NB4 (cell line): ENCODE data around the gene POLR2H.

Experiments
- DNase-seq: peaks from one replicate; pipeline ENCODE4 v3.0.0; 2010; ENCODE audit warnings: low read depth
- H3K4me3 ChIP-seq: one replicate; pipeline ENCODE4 v1.5.1; 2011; ENCODE audit warnings: mild to moderate bottlenecking, low read depth, low read length, moderate library complexity
- MYC ChIP-seq: IDR thresholded peaks from 2 replicates; pipeline ENCODE4 v1.6.1; 2011; ENCODE audit warnings: low read depth, low read length
- POLR2A ChIP-seq: IDR thresholded peaks from 2 replicates; pipeline ENCODE4 v1.6.1; 2011; ENCODE audit warnings: mild to moderate bottlenecking; ENCODE audit not compliant: insufficient read length; ENCODE audit errors: extremely low read depth
- TF ChIP-seq, protein P1 (sequence below): IDR thresholded peaks from one replicate; pipeline ENCODE4 v1.5.1; 2012; ENCODE audit warnings: low read depth, low read length
- TF ChIP-seq, protein P2 (sequence below): IDR thresholded peaks from 2 replicates; pipeline ENCODE4 v1.6.1; 2011; ENCODE audit warnings: low read depth, low read length

POLR2H gene

DNA sequence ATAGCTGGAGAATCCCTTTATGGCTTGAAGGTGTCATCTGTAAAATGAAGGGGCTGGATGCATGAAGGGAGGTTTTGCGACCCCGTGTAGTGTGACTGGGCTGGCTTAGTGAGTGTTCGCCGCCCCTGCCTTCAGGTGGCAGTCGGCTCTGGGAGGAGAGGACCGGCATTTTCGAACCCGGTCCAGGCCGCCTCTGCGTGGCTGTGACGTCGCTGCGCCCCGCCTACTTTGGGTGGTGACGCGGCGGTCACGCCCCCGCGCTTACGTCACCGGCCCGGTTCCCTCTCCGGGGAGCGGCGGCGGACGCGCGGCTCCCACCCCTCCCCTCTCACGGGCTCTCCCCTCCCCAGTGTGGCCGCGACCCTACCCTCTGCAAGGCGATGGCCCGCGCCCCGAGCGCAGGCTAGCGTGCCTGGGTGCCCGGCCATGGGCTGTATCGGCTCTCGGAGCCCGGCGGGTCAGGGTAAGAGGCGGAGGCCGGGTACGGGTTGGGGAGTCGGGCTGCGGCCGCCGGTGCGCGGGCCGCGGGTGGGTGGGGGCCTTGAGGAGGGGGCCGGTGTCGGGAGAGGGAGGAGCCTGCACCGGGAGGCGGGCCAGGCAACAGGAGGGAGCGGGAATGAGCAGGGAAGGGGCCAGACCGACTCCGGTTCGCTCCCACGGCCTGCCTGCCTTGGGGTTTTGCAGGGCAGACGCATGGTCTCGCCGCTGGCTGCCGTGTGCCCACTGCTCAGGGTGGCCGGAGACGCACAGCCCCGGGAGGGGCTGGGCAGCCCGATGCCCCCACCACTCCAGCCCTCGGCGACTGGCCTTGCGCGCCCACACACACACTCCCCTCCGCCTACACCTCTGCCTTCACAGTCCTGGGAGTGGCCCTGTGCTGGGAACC lies 25.6 kb upstream of the POLR2H start:
- TF ChIP-seq POLR2A: peak; percentile 33
- TF ChIP-seq, protein P1, sequence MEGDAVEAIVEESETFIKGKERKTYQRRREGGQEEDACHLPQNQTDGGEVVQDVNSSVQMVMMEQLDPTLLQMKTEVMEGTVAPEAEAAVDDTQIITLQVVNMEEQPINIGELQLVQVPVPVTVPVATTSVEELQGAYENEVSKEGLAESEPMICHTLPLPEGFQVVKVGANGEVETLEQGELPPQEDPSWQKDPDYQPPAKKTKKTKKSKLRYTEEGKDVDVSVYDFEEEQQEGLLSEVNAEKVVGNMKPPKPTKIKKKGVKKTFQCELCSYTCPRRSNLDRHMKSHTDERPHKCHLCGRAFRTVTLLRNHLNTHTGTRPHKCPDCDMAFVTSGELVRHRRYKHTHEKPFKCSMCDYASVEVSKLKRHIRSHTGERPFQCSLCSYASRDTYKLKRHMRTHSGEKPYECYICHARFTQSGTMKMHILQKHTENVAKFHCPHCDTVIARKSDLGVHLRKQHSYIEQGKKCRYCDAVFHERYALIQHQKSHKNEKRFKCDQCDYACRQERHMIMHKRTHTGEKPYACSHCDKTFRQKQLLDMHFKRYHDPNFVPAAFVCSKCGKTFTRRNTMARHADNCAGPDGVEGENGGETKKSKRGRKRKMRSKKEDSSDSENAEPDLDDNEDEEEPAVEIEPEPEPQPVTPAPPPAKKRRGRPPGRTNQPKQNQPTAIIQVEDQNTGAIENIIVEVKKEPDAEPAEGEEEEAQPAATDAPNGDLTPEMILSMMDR: no peak
- no peak overlapping the region for H3K4me3 ChIP-seq
- DNase-seq: peak; percentile 34

DNA sequence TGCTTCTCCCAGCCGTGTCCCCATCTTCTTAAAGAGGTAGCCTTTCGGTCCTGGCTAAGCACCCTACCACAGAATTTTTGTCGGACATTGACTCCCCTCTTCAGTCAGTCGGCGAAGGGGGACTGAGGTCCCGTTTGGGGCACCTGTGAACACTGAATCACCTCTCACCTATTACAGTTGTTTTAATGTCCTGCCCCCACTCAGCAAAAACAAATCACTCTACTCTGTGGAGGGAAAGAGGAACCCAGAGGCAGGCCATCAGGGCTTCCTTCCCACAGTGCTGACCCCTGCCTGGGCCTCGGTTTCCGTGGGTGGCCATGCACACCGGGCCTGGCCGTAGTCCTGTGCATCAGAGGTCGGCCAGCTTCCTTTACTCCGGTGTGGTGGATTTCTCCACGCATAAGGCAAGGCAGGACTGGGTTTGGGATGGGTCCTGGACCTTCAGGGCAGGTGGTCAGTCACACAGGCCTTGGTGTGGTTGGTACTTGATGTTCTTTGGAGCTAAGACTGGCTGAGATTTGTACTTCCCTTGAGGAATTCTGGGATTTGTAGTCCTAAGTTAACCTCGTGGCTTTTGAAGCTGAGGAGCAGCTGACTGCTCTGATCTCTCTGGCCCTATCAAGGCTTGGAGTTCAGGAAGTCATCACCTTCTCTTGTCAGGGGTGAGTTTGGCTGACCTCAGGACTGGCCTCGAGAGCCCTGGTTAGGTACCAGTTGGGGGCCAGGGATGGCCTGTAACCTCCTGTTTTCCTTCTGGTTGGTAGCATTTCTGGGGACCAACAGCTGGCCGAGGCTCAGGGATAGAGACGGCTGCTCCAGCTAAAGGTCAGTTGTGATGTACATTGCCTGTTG lies 24.7 kb upstream of the POLR2H start:
- TF ChIP-seq, protein P1: no peak
- TF ChIP-seq, protein P2, sequence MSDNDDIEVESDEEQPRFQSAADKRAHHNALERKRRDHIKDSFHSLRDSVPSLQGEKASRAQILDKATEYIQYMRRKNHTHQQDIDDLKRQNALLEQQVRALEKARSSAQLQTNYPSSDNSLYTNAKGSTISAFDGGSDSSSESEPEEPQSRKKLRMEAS: no peak
- TF ChIP-seq MYC: no peak
- TF ChIP-seq POLR2A: no peak
- DNase-seq: no peak
- no peak overlapping the region for H3K4me3 ChIP-seq

DNA sequence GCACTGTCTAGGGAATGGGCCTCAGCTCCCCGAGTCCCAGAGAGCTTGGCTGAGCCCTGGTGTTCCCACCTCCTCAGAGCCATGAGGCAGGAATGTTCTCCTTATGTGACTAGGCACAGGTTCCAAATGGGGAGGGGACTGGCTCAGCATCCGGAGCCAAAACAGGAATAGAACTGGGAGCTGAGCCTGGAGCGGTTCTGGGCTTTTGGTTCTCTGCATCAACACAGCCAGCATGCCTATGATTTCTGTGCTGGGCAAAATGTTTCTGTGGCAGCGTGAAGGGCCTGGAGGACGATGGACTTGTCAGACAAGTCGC lies 24.2 kb upstream of the POLR2H start, which contains the start of gene FAM131A:
Gene FAM131A, plus strand, starts transcription at position 202 of the 316 bp plus-strand sequence. Its CDS starts 31 bp downstream, at position 233.
- DNase-seq: no peak
- TF ChIP-seq POLR2A: no peak
- TF ChIP-seq, protein P1: no peak
- H3K4me3 ChIP-seq: no peak within 1 kb of the TSS

DNA sequence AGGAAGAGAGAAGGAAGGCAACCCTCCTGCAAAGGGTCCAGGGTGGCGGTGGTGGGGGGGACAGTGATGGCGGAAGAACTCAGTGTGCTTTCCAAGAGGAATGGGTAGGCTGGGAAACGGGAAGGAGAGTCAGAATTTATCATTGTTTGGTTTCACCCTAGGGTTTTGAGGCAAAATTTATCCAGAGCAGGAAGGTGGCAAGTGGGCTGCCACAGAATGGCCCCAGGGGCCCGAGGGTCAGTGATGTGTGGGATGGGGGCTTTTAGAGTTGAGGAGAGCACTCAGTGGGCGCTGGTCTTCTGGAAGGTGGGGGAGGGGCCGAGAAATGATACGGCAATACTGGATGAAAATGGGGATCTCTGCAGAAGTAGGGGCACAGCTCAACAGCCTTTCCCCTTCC lies 23.5 kb upstream of the POLR2H start:
- no peak for DNase-seq
- TF ChIP-seq MYC (no peak), POLR2A (no peak)
- TF ChIP-seq, protein P2: no peak
- TF ChIP-seq, protein P1: no peak
- H3K4me3 ChIP-seq: no peak overlapping the region

DNA sequence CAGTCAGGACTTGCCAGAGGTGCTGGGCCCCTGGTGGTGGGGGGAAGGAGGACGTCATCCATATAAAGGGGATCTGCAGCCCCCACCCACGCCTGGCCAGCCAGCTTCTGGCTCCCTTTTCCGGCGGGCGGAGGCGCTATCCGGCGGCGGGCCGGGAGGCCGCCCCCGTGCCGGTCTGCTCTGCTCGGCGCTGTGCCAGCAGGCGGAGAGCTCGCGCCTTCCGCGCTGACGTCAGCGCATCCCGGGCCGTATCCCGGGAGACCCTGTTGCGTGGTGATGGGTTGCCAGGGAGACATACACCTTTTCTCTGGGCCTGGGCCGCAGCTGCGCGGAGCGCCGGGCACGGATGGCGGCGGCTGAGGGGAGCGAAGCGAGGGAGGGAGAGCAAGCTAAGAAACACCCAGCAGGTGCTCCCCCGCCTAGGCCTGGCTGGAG lies 23.0 kb upstream of the POLR2H start:
- no peak for DNase-seq
- TF ChIP-seq MYC (no peak), POLR2A (no peak)
- TF ChIP-seq, protein P1: no peak
- TF ChIP-seq, protein P2: no peak
- H3K4me3 ChIP-seq: no peak overlapping the region
